Measurements from ENCODE around the gene ACER2. TPM values are rescaled to one million over a fixed set of nuclear protein-coding genes. Genes with fewer than 3 reads are reported as not detected.

The ACER2 gene
- total and polyA plus RNA-seq, 2 donors (not counting 1 experiment from before 2014, with no cell fraction given) = 1.2 to 4.5 TPM

GRCh38 chr9:19424176-19424779 lies 15.5 kb downstream of the ACER2 start:
- Histone ChIP-seq H3K36me3 (ENCODE audit: control insufficient read depth, insufficient read depth, low read length) (no peaks in the 10 kb centered on the region), H3K27me3 (ENCODE audit: control insufficient read depth, insufficient read depth, low read length) (no peaks in the 10 kb centered on the region), H3K9me3 (ENCODE audit: control insufficient read depth, insufficient read depth, low read depth, low read length) (no peaks in the 10 kb centered on the region), H4K20me1 (ENCODE audit: control insufficient read depth, extremely low read depth, insufficient read depth, low read length) (no peaks in the 10 kb centered on the region), H3K4me3 (replicated peaks in 1 of 4; ENCODE audit: control extremely low read depth in 1 of 4, insufficient read depth in 1 of 4, low read depth in 3 of 4, low read length in 4 of 4) (no peak overlapping the region), H3K9ac (ENCODE audit: insufficient read depth, low read length) (no peak overlapping the region), H2AFZ (ENCODE audit: low read length) (no peak overlapping the region), H3K79me2 (ENCODE audit: control insufficient read depth, insufficient read depth, low read length) (no peaks in the 10 kb centered on the region), H3K4me1 (ENCODE audit: control insufficient read depth, extremely low read depth, insufficient read depth, low read length) (no peaks in the 10 kb centered on the region), H3K27ac (ENCODE audit: insufficient read depth, low read length) (no peak overlapping the region), H3K4me2 (ENCODE audit: extremely low read depth, insufficient read depth, low read length) (no peak overlapping the region)
- peak in 1 of 2 donors; percentile 42 for DNase-seq (ENCODE audit: low read depth in 2 of 2)
- TF ChIP-seq EZH2 (IDR thresholded peaks at IDR 0.05; ENCODE audit: low read length, missing control alignments) = no peak
- no peak for TF ChIP-seq CTCF (conservative IDR thresholded peaks at IDR 0.05 in 1 of 2, IDR thresholded peaks at IDR 0.05 in 1 of 2; ENCODE audit: low read depth in 1 of 2, low read length in 2 of 2)

GRCh38 chr9:19429595-19429994 lies 20.8 kb downstream of the ACER2 start:
- TF ChIP-seq CTCF (conservative IDR thresholded peaks at IDR 0.05 in 1 of 2, IDR thresholded peaks at IDR 0.05 in 1 of 2; ENCODE audit: low read depth in 1 of 2, low read length in 2 of 2) = no peak
- no peak for TF ChIP-seq EZH2 (IDR thresholded peaks at IDR 0.05; ENCODE audit: low read length, missing control alignments)
- Histone ChIP-seq H2AFZ (ENCODE audit: low read length) (no peak overlapping the region), H3K27ac (ENCODE audit: insufficient read depth, low read length) (no peak overlapping the region)

GRCh38 chr9:19430201-19430760 lies 21.5 kb downstream of the ACER2 start:
- H2AFZ ChIP-seq (ENCODE audit: low read length) = no peak overlapping the region
- no peaks in the 10 kb centered on the region for H3K36me3 ChIP-seq (ENCODE audit: control insufficient read depth, insufficient read depth, low read length)
- H3K4me3 ChIP-seq (replicated peaks in 1 of 4; ENCODE audit: control extremely low read depth in 1 of 4, insufficient read depth in 1 of 4, low read depth in 3 of 4, low read length in 4 of 4) = no peak overlapping the region
- H3K4me1 ChIP-seq (ENCODE audit: control insufficient read depth, extremely low read depth, insufficient read depth, low read length) = no peaks in the 10 kb centered on the region
- no peaks in the 10 kb centered on the region for H4K20me1 ChIP-seq (ENCODE audit: control insufficient read depth, extremely low read depth, insufficient read depth, low read length)
- no peak overlapping the region for H3K9ac ChIP-seq (ENCODE audit: insufficient read depth, low read length)
- no peak overlapping the region for H3K27ac ChIP-seq (ENCODE audit: insufficient read depth, low read length)
- no peak for DNase-seq (ENCODE audit: low read depth in 2 of 2)
- TF ChIP-seq CTCF (conservative IDR thresholded peaks at IDR 0.05 in 1 of 2, IDR thresholded peaks at IDR 0.05 in 1 of 2; ENCODE audit: low read depth in 1 of 2, low read length in 2 of 2) = no peak
- TF ChIP-seq EZH2 (IDR thresholded peaks at IDR 0.05; ENCODE audit: low read length, missing control alignments) = no peak
- H3K79me2 ChIP-seq (ENCODE audit: control insufficient read depth, insufficient read depth, low read length) = no peaks in the 10 kb centered on the region
- no peaks in the 10 kb centered on the region for H3K27me3 ChIP-seq (ENCODE audit: control insufficient read depth, insufficient read depth, low read length)
- no peaks in the 10 kb centered on the region for H3K9me3 ChIP-seq (ENCODE audit: control insufficient read depth, insufficient read depth, low read depth, low read length)
- H3K4me2 ChIP-seq (ENCODE audit: extremely low read depth, insufficient read depth, low read length) = no peak overlapping the region

More at GRCh38 chr9:19429595-19429994, 20.8 kb downstream of the ACER2 start:
- H3K36me3 ChIP-seq (ENCODE audit: control insufficient read depth, insufficient read depth, low read length) = no peaks in the 10 kb centered on the region
- DNase-seq (ENCODE audit: low read depth in 2 of 2) = peak in 1 of 2 donors; percentile 14
- no peaks in the 10 kb centered on the region for H4K20me1 ChIP-seq (ENCODE audit: control insufficient read depth, extremely low read depth, insufficient read depth, low read length)
- no peak overlapping the region for H3K4me3 ChIP-seq (replicated peaks in 1 of 4; ENCODE audit: control extremely low read depth in 1 of 4, insufficient read depth in 1 of 4, low read depth in 3 of 4, low read length in 4 of 4)
- H3K4me2 ChIP-seq (ENCODE audit: extremely low read depth, insufficient read depth, low read length) = no peak overlapping the region
- no peaks in the 10 kb centered on the region for H3K4me1 ChIP-seq (ENCODE audit: control insufficient read depth, extremely low read depth, insufficient read depth, low read length)
- H3K79me2 ChIP-seq (ENCODE audit: control insufficient read depth, insufficient read depth, low read length) = no peaks in the 10 kb centered on the region
- H3K27me3 ChIP-seq (ENCODE audit: control insufficient read depth, insufficient read depth, low read length) = no peaks in the 10 kb centered on the region
- no peaks in the 10 kb centered on the region for H3K9me3 ChIP-seq (ENCODE audit: control insufficient read depth, insufficient read depth, low read depth, low read length)
- no peak overlapping the region for H3K9ac ChIP-seq (ENCODE audit: insufficient read depth, low read length)

All from fibroblast of lung (primary cell).